Measurements from ENCODE around the gene PADI3. TPM values are rescaled to one million over a fixed set of nuclear protein-coding genes. Genes with fewer than 3 reads are reported as not detected.

Gene PADI3
- polyA plus RNA-seq, 1 of the 3 experiments (the other 2 are of a cell fraction): 0.30 TPM

DNA sequence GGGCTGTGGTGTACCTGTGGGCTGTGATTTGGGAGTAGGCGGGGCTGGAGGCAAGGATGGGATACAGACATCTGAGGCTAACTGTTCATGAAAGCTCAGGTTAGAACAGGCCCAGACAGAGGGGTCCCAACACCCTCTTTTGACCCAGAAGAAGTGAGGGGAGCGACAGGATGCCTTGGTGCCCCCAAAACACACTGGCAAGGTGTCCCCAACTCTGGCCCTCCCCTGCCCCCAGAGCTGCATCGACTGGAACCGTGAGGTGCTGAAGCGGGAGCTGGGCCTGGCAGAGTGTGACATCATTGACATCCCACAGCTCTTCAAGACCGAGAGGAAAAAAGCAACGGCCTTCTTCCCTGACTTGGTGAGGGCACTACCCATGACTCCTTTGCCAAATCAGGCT, 31.5 kb downstream of the PADI3 start:
- CTCF ChIA-PET: interaction anchor here (1.2 to 3.3 kb wide), 3 partner anchors 13 to 155 kb away, joined by 3 to 9 read pairs (median 7); no protein-coding TSS in a partner anchor
- POLR2A ChIA-PET: no interaction called here
- 75% methylated on average over 7 of the region's 7 CpGs for WGBS (ENCODE audit: low lambda C conversion rate)

DNA sequence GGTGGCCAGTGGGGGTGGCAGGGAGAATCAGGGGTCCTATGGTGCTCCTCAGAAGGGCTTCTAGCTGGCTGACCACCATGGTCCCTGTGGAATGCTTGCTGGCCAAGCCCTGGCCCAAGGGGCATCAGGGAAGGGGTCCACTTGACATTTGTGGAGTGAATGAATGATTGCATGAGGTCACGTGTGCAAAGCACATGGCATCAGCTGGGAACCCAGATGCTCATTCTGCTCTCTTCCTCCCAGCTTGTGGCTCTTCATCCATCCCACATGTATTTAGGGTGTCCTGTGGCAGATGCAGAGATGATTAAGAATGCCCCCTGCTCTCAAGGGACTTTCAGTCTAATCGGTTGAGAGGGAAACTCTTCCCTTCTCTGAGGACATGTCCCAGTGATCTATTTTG, 32.0 kb downstream of the PADI3 start:
- Histone ChIP-seq H3K9ac (no peak overlapping the region), H3K9me3 (no peaks in the 10 kb centered on the region), H3K4me2 (no peak overlapping the region), H3K36me3 (replicated peaks in 1 of 2; ENCODE audit: control insufficient read depth in 1 of 2, insufficient read depth in 2 of 2, low read length in 1 of 2) (no peaks in the 10 kb centered on the region), H3K4me3 (ENCODE audit: low read depth in 2 of 2, low read length in 1 of 2) (no peak overlapping the region), H3K27me3 (ENCODE audit: insufficient read depth) (peaks cover 11% of the 10 kb centered on the region; the same call in 1 of the 2 replicates), H2AFZ (ENCODE audit: low read depth) (no peak overlapping the region), H3K79me2 (ENCODE audit: insufficient read depth) (no peaks in the 10 kb centered on the region), H3K4me1 (ENCODE audit: control insufficient read depth in 1 of 2, insufficient read depth in 2 of 2, low read depth in 1 of 2, low read length in 1 of 2) (peaks cover 0 to 4% of the 10 kb centered on the region in 2 experiments; a peak in 1 of 4 replicates), H3F3A (replicated peaks; ENCODE audit: insufficient read depth) (no peaks in the 10 kb centered on the region), H3K9me2 (no peaks in the 10 kb centered on the region), H3K27ac (ENCODE audit: low read depth in 2 of 2, low read length in 1 of 2) (no peak overlapping the region), H4K20me1 (ENCODE audit: insufficient read depth) (no peaks in the 10 kb centered on the region)
- POLR2A ChIA-PET: no interaction called here
- CTCF ChIA-PET: interaction anchor here (2.7 to 3.3 kb wide), 2 partner anchors 55 to 155 kb away, joined by 7 to 9 read pairs; no protein-coding TSS in a partner anchor
- 90% methylated on average over 2 of the region's 2 CpGs for WGBS (ENCODE audit: low lambda C conversion rate)
- TF ChIP-seq EP300 (IDR thresholded peaks at IDR 0.05; ENCODE audit: borderline replicate concordance in 1 of 2, low read depth in 1 of 2, low read length in 1 of 2): no peak
- no peak for TF ChIP-seq TAF1 (IDR thresholded peaks at IDR 0.05; ENCODE audit: borderline replicate concordance, low read depth, low read length)
- TF ChIP-seq IRF3 (IDR thresholded peaks at IDR 0.05; ENCODE audit: low read depth, low read length): no peak
- TF ChIP-seq GABPA (IDR thresholded peaks at IDR 0.05; ENCODE audit: low read depth): no peak
- TF ChIP-seq, protein P1, sequence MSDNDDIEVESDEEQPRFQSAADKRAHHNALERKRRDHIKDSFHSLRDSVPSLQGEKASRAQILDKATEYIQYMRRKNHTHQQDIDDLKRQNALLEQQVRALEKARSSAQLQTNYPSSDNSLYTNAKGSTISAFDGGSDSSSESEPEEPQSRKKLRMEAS (IDR thresholded peaks at IDR 0.05; ENCODE audit: low read depth): no peak
- no peak for TF ChIP-seq FOSL2 (IDR thresholded peaks at IDR 0.05; ENCODE audit: borderline replicate concordance, low read depth)
- TF ChIP-seq ZBTB33 (IDR thresholded peaks at IDR 0.05; ENCODE audit: borderline replicate concordance, low read depth): no peak
- no peak for DNase-seq

More for the DNA sequence above, 31.5 kb downstream of the PADI3 start:
- Histone ChIP-seq H3K9me2 (no peaks in the 10 kb centered on the region), H3K4me3 (ENCODE audit: low read depth in 2 of 2, low read length in 1 of 2) (no peak overlapping the region), H2AFZ (ENCODE audit: low read depth) (no peak overlapping the region), H3F3A (replicated peaks; ENCODE audit: insufficient read depth) (no peaks in the 10 kb centered on the region), H3K27me3 (ENCODE audit: insufficient read depth) (peaks cover 11% of the 10 kb centered on the region; the same call in 1 of the 2 replicates), H3K36me3 (replicated peaks in 1 of 2; ENCODE audit: control insufficient read depth in 1 of 2, insufficient read depth in 2 of 2, low read length in 1 of 2) (no peaks in the 10 kb centered on the region), H3K27ac (ENCODE audit: low read depth in 2 of 2, low read length in 1 of 2) (no peak overlapping the region), H3K9me3 (no peaks in the 10 kb centered on the region), H3K79me2 (ENCODE audit: insufficient read depth) (no peaks in the 10 kb centered on the region), H3K4me1 (ENCODE audit: control insufficient read depth in 1 of 2, insufficient read depth in 2 of 2, low read depth in 1 of 2, low read length in 1 of 2) (peaks cover 0 to 4% of the 10 kb centered on the region in 2 experiments; a peak in 1 of 4 replicates), H3K9ac (no peak overlapping the region), H4K20me1 (ENCODE audit: insufficient read depth) (no peaks in the 10 kb centered on the region), H3K4me2 (no peak overlapping the region)
- no peak for DNase-seq
- TF ChIP-seq EP300 (IDR thresholded peaks at IDR 0.05; ENCODE audit: borderline replicate concordance in 1 of 2, low read depth in 1 of 2, low read length in 1 of 2) (no peak), PBX3 (IDR thresholded peaks at IDR 0.05) (no peak), MXI1 (IDR thresholded peaks at IDR 0.05; ENCODE audit: low read depth, low read length) (no peak), ELF1 (IDR thresholded peaks at IDR 0.05) (no peak), FOXJ3 (CRISPR knock-in tag; IDR thresholded peaks at IDR 0.05) (no peak), TAF1 (IDR thresholded peaks at IDR 0.05; ENCODE audit: borderline replicate concordance, low read depth, low read length) (no peak), USF2 (IDR thresholded peaks at IDR 0.05; ENCODE audit: borderline replicate concordance, low read depth, low read length) (no peak), RAD21 (IDR thresholded peaks at IDR 0.05; ENCODE audit: low read length) (no peak), GABPA (IDR thresholded peaks at IDR 0.05; ENCODE audit: low read depth) (no peak), TCF12 (IDR thresholded peaks at IDR 0.05) (no peak), RCOR1 (IDR thresholded peaks at IDR 0.05; ENCODE audit: low read length) (no peak), IRF3 (IDR thresholded peaks at IDR 0.05; ENCODE audit: low read depth, low read length) (no peak), MEF2A (IDR thresholded peaks at IDR 0.05; ENCODE audit: borderline replicate concordance, low read depth) (no peak), SMC3 (IDR thresholded peaks at IDR 0.05; ENCODE audit: low read depth, low read length) (no peak), FOXM1 (IDR thresholded peaks at IDR 0.05; ENCODE audit: low read depth) (no peak), POLR2AphosphoS5 (IDR thresholded peaks at IDR 0.05; ENCODE audit: low read depth, low read length) (no peak), SIN3A (IDR thresholded peaks at IDR 0.05; ENCODE audit: borderline replicate concordance, low read depth, low read length) (no peak), NFIC (IDR thresholded peaks at IDR 0.05; ENCODE audit: borderline replicate concordance) (no peak)
